IPS-20b (cell line): Measurements from ENCODE around the gene ARHGAP30.
"Not testable (repeated sequence)": the region's sequence is repeated elsewhere in the genome, so short reads cannot be mapped to it uniquely, and the experiment has no call there.

Experiments
- H3K27ac ChIP-seq: one replicate; pipeline ENCODE4 v1.5.1; 2013; ENCODE audit warnings: low read length
- H3K27me3 ChIP-seq: 2 replicates; pipeline ENCODE4 v1.6.1; 2013; ENCODE audit warnings: mild to moderate bottlenecking, low read length, inconsistent platforms; ENCODE audit not compliant: insufficient read depth
- H3K36me3 ChIP-seq: 2 replicates; pipeline ENCODE4 v1.6.1; 2013; ENCODE audit warnings: low read depth, mild to moderate bottlenecking, inconsistent platforms, low read length, moderate library complexity; ENCODE audit not compliant: insufficient read depth
- H3K4me1 ChIP-seq: 2 replicates; pipeline ENCODE4 v1.6.1; 2013; ENCODE audit warnings: mild to moderate bottlenecking, control low read depth, inconsistent platforms, low read length, moderate library complexity; ENCODE audit not compliant: insufficient read depth
- H3K4me3 ChIP-seq: 2 replicates; pipeline ENCODE4 v1.5.1; 2013; ENCODE audit warnings: mild to moderate bottlenecking, low read length, inconsistent platforms
- H3K9ac ChIP-seq: 2 replicates; pipeline ENCODE4 v1.6.1; 2013; ENCODE audit warnings: low read depth, mild to moderate bottlenecking, inconsistent platforms, low read length, moderate library complexity
- H3K9me3 ChIP-seq: 2 replicates; pipeline ENCODE4 v1.6.1; 2013; ENCODE audit warnings: mild to moderate bottlenecking, low read depth, low read length, inconsistent platforms; ENCODE audit not compliant: insufficient read depth

The ARHGAP30 gene

DNA sequence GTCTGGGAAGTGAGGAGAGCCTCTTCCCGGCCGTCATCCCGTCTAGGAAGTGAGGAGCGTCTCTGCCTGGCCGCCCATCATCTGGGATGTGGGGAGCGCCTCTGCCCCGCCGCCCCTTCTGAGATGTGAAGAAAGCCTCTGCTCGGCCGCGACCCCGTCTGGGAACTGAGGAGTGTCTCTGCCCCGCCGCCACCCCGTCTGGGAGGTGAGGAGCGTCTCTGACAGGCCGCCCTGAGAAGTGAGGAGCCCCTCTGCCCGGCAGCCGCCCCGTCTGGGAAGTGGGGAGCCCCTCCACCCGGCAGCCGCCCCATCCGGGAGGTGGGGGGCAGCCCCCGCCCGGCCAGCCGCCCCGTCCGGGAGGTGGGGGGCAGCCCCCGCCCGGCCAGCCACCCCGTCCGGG, 40.2 kb downstream of the ARHGAP30 start:
- not testable (repeated sequence) for H3K9ac ChIP-seq, H3K36me3 ChIP-seq, H3K27me3 ChIP-seq, H3K4me1 ChIP-seq, H3K27ac ChIP-seq, H3K9me3 ChIP-seq, H3K4me3 ChIP-seq

DNA sequence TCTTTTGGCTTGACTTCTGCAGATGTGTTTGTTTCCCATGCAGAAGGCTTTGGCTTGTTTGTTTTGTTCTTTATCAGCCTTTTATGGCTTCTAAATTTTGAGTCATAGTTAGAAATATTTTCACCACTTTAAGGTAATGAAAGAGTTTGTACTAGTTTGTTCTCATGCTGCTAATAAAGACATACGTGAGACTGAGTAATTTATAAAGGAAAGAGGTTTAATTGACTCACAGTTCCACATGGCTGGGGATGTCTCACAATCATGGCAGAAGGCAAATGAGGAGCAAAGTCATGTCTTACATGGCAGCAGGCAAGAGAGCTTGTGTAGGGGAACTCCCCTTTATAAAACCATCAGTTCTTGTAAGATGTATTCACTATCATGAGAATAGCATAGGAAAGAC, 42.7 kb downstream of the ARHGAP30 start:
- not testable (repeated sequence) for H3K27ac ChIP-seq, H3K4me1 ChIP-seq, H3K36me3 ChIP-seq, H3K9ac ChIP-seq, H3K9me3 ChIP-seq, H3K27me3 ChIP-seq, H3K4me3 ChIP-seq

DNA sequence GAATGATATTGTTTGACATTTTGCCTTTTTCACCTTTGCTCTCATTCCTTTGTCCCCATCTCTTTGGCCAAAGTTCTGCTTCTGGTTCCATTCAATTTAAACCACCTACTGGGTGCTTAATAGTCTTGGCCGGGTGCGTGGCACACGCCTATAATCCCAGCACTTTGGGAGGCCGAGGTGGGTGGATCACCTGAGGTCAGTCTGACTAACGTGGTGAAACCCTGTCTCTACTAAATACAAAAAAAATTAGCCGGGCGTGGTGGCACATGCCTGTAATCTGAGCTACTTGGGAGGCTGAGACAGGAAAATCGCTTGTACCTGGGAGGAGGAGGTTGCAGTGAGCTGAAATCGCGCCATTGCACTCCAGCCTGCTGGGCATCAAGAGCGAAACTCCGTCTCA, 47.3 kb downstream of the ARHGAP30 start:
- not testable (repeated sequence) for H3K9me3 ChIP-seq, H3K27ac ChIP-seq, H3K4me3 ChIP-seq, H3K27me3 ChIP-seq, H3K9ac ChIP-seq, H3K36me3 ChIP-seq
- peaks cover 21% of the 10 kb centered on the region for H3K4me1 ChIP-seq

DNA sequence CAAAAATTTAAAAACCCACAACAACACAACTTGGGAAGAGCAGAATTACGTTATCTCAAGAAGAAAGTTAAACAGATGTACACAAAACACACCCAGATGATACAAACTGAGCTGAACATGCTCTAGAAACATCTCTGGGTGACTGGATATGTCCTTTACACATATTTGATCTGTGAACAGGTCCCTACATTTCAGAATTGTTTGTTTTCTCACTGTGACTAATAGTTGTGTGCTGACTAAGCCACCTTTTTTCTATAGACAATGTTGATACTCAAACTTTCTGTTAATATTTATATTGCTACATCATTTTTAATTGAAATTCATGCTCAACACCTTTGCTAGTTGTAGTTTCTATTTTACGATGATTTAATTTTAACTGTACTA, 47.7 kb downstream of the ARHGAP30 start:
- Histone ChIP-seq H3K9ac (peak overlapping the region; percentile 63; the same call in 1 of the 2 replicates), H3K4me3 (peak overlapping the region; percentile 87)

DNA sequence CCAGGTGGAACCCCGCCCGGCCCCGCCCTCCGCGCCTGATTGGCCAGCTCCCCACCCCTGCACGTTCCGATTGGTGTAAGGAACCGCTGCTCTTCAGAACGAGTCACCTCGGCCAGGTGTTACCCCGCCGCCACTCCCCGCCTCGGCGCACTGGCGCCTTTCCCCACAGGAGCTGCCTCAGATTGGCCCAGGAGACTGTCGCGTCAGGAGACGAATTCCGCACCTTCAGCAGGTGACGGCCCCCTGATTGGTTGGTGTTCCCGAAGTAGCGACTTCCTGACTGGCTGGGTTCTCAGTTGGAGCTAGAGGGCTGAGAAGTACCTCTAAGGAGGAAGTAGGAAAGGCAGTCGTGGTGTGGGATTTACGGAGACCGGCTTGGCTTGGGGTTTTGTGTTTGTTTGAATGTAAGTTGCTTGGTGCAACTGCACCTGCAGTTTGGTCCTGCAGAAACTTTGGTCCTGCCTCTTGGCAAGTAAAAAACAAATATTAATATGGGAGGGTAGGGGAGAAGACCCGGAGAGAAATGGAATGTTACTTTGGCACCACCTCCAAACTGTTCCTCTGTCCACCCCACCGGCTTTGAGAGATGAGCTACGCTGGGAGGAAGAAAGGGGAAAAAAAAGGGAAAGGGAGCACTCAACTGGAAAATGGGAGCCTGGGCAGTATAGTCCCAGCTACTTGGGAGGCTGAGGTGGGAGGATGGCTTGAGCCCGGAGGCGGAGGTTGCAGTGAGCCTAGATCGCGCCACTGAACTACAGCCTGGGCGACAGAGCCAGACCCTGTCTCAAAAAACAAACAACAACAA, 48.3 kb downstream of the ARHGAP30 start:
- Histone ChIP-seq H3K4me1 (peaks cover 24% of the 10 kb centered on the region), H3K27me3 (no peaks in the 10 kb centered on the region), H3K36me3 (no peaks in the 10 kb centered on the region; the same call in 1 of the 2 replicates), H3K4me3 (peak overlapping the region; percentile 87), H3K9me3 (no peaks in the 10 kb centered on the region), H3K27ac (no peak overlapping the region), H3K9ac (peak overlapping the region; percentile 97; the same call in 1 of the 2 replicates)

More for the DNA sequence above, 47.7 kb downstream of the ARHGAP30 start:
- Histone ChIP-seq H3K4me1 (peaks cover 24% of the 10 kb centered on the region), H3K27ac (no peak overlapping the region), H3K36me3 (no peaks in the 10 kb centered on the region; the same call in 1 of the 2 replicates), H3K27me3 (no peaks in the 10 kb centered on the region), H3K9me3 (no peaks in the 10 kb centered on the region)

DNA sequence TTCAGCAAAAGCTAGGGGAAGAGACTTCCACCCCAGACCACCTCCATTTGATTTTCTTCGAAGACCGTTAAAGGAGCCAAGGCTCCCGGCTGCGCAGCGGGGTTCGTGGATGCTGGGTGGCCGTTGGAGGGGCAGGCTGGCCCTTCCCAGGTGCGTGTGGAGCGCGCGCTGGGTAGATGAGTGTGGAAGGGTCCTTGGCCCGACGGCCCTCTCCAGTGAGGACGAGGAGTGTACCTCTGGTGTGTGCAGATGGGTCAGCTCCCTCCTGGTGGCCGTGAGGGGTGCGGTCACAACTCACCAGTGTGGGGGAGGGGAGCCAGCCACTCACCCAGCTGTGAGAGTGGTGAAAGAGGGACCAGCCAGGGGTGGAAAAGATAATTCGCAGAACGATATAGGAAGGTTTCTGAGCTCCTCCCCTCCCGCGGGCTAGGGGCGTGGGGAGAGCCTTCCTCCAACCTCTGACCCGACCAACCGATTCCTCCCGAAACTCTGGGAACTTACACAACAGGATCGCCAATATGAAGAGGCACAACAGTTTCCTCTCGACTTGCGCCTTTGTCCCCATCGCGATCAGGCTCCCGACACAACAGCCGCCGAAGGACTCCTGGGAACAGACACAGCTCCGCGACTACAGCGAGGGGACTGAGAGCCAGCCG, 49.1 kb downstream of the ARHGAP30 start, which contains the start of gene F11R:
TSS of gene F11R (minus strand) at position 644 of the 656 bp plus-strand sequence. CDS start at position 565, 79 bp downstream.
- Histone ChIP-seq H3K4me1 (peaks cover 24% of the 10 kb centered on the region), H3K36me3 (no peaks in the 10 kb centered on the region; the same call in 1 of the 2 replicates), H3K9ac (peak within 1 kb of the TSS; percentile 97), H3K27ac (peak within 1 kb of the TSS; percentile 89), H3K4me3 (peak within 1 kb of the TSS; percentile 87), H3K9me3 (no peaks in the 10 kb centered on the region), H3K27me3 (no peaks in the 10 kb centered on the region)

DNA sequence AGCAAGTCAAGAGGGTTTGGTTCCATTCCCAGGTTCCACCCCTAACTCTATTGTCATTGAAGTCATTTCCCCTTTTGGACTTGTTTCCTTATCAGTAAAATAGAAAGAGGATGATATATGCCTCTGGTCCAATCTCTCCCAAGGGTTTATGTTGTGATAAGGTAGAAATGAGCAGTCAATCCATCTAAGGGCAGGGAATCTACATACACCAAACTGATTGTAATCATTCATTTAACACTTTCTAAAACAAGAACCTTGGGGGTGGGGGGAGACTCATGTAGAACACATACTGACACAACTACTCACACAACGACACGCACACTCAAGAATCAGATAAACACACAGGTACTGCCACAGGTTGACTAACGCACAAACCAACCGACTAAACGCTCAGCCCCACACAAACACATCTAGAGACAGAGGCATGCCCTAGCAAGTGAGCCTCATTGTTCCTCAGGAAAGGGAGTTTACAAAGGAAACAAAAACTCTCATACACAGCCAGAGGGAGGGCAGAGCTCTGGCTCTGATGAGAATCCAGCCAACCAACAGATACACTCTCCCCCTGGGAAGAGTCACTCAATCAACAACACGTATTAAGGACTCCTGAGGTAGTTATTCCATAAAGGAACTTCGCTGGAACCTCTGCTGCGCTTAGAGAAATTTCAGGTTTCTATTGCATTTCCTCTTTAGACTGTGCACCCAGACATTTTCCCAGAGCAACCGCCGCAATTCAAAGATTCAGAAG, 49.8 kb downstream of the ARHGAP30 start:
- peak overlapping the region; percentile 87 for H3K4me3 ChIP-seq
- no peaks in the 10 kb centered on the region for H3K27me3 ChIP-seq
- H3K4me1 ChIP-seq: peaks cover 24% of the 10 kb centered on the region
- peak overlapping the region; percentile 89 for H3K27ac ChIP-seq
- no peaks in the 10 kb centered on the region; the same call in 1 of the 2 replicates for H3K36me3 ChIP-seq
- H3K9me3 ChIP-seq: no peaks in the 10 kb centered on the region
- peak overlapping the region; percentile 97 for H3K9ac ChIP-seq

DNA sequence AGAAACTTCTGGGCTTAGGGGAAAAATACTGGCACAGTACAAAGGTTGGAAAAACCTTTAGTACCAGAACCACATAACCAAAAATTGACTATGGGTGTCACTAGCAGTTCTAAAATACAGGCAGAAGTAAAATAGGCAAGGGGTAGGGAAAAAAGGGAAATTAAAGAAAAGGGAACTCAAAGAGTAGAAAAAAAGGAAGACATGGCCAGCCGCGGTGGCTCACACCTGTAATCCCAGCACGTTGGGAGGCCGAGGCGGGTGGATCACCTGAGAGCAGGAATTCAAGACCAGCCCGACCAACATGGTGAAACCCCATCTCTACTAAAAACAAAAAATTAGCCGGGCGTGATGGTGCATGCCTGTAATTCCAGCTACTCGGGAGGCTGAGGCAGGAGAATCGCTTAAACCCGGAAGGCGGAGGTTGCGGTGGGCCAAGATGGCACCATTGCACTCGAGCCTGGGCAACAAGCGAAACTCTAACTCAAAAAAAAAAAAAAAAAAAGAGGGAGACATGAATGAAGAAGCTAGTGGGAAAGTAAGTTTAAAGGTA, 50.5 kb downstream of the ARHGAP30 start:
- Histone ChIP-seq H3K9ac (peak overlapping the region; percentile 97; the same call in 1 of the 2 replicates), H3K4me1 (peaks cover 27% of the 10 kb centered on the region), H3K4me3 (peak overlapping the region; percentile 87)
- not testable (repeated sequence) for H3K27me3 ChIP-seq, H3K36me3 ChIP-seq, H3K27ac ChIP-seq, H3K9me3 ChIP-seq

DNA sequence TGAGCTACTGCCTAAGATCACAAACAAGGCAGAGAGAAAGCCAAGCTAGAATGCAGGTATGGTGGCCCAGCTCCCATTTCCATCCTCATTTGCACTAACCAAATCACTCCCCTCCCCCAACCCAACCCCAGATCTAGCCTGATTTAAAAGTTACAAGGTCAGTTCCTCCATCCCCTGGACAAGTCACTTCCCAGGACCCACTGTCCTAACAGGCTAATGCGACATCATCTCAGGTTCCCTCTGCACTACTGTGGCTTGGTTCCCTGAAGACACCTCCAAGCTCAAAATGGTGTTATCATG, 51.1 kb downstream of the ARHGAP30 start:
- Histone ChIP-seq H3K9ac (peak overlapping the region; percentile 24; the same call in 1 of the 2 replicates), H3K4me1 (peaks cover 32% of the 10 kb centered on the region), H3K27me3 (no peaks in the 10 kb centered on the region), H3K9me3 (no peaks in the 10 kb centered on the region), H3K27ac (peak overlapping the region; percentile 43), H3K36me3 (no peaks in the 10 kb centered on the region; the same call in none of the 2 replicates), H3K4me3 (peak overlapping the region; percentile 87)

DNA sequence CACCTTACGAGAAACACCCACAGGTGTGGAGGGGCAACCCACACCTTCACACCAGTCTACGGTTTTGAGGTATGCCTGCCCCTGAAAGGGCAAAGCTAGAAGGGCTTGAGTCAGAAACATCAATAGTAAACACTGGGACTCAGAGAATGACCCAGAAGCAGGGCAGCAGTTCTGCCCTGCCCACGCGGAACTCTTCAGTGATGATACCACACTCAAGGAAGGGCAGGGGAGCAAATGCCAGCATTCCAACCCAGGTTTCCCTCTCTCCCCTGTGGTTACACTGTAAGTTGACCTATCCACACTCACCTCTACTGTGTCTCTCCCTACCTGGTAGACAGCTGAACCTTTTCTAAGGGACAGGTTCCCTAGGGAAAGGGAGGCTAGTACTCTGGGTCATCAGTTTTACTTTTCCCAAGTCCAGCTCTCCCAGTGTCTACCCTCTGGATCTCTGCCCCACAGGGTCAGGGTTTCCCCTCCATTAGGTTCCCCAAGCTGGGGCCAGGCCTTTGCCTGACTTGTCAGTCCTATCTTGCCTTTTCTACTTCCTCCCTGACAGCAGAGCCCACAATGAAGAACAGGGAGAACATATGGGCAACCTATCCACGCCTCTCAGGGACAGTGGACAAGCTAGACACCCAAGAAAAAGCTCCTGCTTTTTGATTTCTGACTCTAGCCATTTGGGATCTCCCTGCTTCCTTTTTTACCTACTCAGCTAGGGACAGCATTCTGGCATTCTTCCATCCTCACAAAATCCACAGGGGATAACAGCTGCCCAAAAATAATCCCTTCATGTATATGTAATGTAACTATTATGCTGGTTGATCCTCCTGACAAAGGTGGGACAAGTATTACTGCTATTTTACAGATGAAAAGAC, 51.7 kb downstream of the ARHGAP30 start:
- H3K9me3 ChIP-seq: no peaks in the 10 kb centered on the region
- peaks cover 6% of the 10 kb centered on the region for H3K36me3 ChIP-seq
- H3K27me3 ChIP-seq: no peaks in the 10 kb centered on the region
- H3K4me3 ChIP-seq: peak overlapping the region; percentile 87
- peak overlapping the region; percentile 43 for H3K27ac ChIP-seq
- peaks cover 38% of the 10 kb centered on the region for H3K4me1 ChIP-seq
- H3K9ac ChIP-seq: peak overlapping the region; percentile 24; the same call in 1 of the 2 replicates

DNA sequence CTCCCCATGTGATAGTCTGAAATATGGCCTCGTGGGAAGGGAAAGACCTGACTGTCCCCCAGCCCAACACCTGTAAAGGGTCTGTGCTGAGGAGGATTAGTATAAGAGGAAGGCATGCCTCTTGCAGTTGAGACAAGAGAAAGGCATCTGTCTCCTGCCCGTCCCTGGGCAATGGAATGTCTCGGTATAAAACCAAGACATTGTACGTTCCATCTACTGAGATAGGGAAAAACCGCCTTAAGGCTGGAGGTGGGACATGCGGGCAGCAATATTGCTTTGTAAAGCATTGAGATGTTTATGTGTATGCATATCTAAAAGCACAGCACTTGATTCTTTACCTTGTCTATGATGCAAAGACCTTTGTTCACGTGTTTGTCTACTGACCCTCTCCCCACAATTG, 52.5 kb downstream of the ARHGAP30 start:
- 0 out of 2 replicates have a peak overlapping the region, but pooled peaks have one; percentile 24 for H3K9ac ChIP-seq
- not testable (repeated sequence) for H3K27me3 ChIP-seq, H3K36me3 ChIP-seq, H3K27ac ChIP-seq, H3K4me3 ChIP-seq, H3K9me3 ChIP-seq
- peaks cover 40% of the 10 kb centered on the region for H3K4me1 ChIP-seq
